SJCRH30 (cell line): Measurements from ENCODE around the gene MTSS2. TPM values are rescaled to one million over a fixed set of nuclear protein-coding genes. Genes with fewer than 3 reads are reported as not detected.
A peak's percentile ranks its signal among the peaks of the same experiment; 100 is the strongest.

Experiments used
- DNase-seq, 2 experiments: peaks; one replicate each; pipeline ENCODE4 v3.0.0-alpha.2; 2015 to 2020
- H3K27ac ChIP-seq: fragments of 250-450 bp; sonication (Bioruptor Pico); 2 replicates; pipeline ENCODE4 v1.5.1; 2020; ENCODE audit warnings: mild to moderate bottlenecking, moderate library complexity
- H3K27me3 ChIP-seq: fragments of 250-450 bp; sonication (Bioruptor Pico); 2 replicates; pipeline ENCODE4 v1.5.1; 2020; ENCODE audit warnings: mild to moderate bottlenecking, moderate library complexity
- H3K36me3 ChIP-seq: fragments of 250-450 bp; sonication (Bioruptor Pico); 2 replicates; pipeline ENCODE4 v1.5.1; 2020; ENCODE audit warnings: mild to moderate bottlenecking, moderate library complexity
- H3K4me1 ChIP-seq: fragments of 250-450 bp; sonication (Bioruptor Pico); 2 replicates; pipeline ENCODE4 v1.5.1; 2020; ENCODE audit warnings: mild to moderate bottlenecking, moderate library complexity
- H3K4me3 ChIP-seq: fragments of 250-450 bp; sonication (Bioruptor Pico); 2 replicates; pipeline ENCODE4 v1.5.1; 2020; ENCODE audit warnings: mild to moderate bottlenecking, moderate library complexity
- H3K9me3 ChIP-seq: fragments of 250-450 bp; sonication (Bioruptor Pico); replicated peaks from 2 replicates; pipeline ENCODE4 v1.5.1; 2020; ENCODE audit warnings: mild to moderate bottlenecking, moderate library complexity
- total RNA-seq: library from RNA; depleted of rRNA; stranded (reverse); fragments of >200 nt; shearing (Covaris generic); gene quantifications from 2 replicates; pipeline ENCODE4 v1.2.3, GENCODE V29; 2014

Gene MTSS2
- total RNA-seq, 1 experiment from 2014 or later: 27.4 TPM

DNA sequence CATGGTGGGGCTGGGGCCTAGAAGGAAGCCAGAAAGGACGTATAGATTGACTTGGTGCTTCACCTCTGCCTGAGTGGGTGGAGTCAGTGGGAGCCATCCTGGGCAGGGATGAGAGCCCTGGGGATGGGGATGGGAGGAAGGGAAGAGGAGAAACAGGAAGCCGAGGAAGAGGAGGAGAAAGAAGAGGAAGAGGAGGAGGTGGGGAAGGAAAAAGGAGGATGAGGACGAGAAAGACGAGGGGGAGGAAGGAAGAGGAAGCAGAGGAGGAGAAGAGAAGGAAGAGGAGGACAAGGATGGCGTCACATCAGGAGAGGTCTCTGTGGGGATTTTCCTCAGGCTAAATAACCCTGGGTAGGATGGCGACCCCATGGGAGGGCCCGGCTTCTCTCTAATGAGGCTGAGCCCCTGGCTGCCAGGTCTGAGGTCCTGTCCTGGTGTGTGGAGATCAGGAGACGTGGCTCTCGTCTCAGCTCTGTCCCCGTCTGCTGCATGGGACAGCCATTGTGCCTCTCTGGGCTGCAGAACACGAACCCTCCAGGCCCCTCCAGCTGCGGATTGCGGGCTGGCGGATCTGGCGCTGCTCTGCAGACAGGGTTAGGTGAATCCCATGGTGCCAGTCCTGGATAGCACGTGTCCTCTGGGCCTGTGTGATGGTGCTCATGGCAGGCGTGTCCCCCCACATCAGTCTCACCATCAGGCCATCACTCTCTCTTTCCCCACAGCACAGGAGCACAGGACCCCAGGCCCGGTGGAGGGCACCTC, 35.5 kb upstream of the MTSS2 start:
- no peak for DNase-seq
- Histone ChIP-seq H3K9me3 (no peaks in the 10 kb centered on the region), H3K27ac (no peak overlapping the region), H3K4me3 (no peak overlapping the region), H3K36me3 (no peaks in the 10 kb centered on the region), H3K4me1 (peaks cover 19% of the 10 kb centered on the region), H3K27me3 (no peaks in the 10 kb centered on the region)

DNA sequence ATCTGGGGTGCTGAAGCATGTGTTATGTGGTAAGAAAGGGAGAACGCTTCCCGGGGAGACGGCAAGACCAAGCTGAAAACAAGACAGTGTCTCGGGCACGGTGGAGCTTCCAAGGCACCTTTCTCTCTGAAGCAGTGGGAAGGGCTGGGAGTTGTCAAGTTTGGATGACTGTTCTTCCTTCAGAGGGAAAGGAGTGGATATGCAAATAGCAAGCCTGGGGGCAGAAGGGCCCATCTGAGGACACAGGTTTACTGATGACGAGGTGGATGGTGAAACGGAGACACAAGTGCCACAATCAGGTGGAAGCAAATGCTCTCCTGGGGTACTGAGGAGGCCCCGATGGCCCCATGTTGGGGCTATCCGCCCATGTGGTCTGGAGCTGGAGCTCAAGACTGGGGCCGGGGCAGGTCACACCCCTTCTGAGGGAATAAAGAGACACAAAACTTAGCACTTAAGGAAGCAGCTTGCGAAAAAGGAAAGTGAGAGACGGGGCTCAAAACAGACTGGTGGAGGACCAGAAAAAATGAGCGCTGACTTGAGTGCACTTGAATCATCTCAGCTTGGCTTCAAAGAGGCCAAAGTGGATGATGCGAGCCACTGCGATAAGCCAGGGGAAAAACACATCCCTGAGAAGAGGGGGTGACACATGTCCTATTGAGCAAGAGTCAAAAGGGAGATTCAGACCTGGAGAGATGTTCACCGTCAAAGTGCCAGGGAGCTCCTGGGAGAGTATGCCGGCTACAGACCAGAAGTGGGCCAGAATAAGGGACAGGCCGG, 34.8 kb upstream of the MTSS2 start:
- Histone ChIP-seq H3K27me3 (no peaks in the 10 kb centered on the region), H3K36me3 (no peaks in the 10 kb centered on the region), H3K9me3 (no peaks in the 10 kb centered on the region), H3K27ac (no peak overlapping the region), H3K4me1 (peaks cover 20% of the 10 kb centered on the region), H3K4me3 (no peak overlapping the region)
- DNase-seq: no peak

DNA sequence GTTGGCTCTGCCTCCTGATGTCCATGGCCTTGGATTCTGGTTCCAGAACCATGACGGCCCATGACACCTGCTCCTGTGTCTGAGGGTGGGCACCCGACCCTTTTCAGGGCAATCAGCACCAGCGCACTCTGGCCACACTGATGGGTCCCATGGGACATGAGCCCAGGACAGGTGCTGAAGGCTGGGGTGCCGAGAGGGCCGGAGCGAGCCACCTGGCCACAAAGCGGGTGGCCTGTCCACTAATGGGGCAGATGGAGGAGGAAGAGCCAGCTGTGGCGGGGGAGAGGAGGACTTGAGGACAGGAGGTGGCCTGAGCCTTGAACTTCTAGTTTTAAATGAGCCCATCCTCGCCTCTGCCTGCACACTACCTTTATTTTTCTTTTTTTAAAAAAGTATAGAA, 31.2 kb upstream of the MTSS2 start:
- Histone ChIP-seq H3K4me3 (no peak overlapping the region), H3K4me1 (peaks cover 40% of the 10 kb centered on the region), H3K27ac (no peak overlapping the region), H3K27me3 (no peaks in the 10 kb centered on the region), H3K36me3 (no peaks in the 10 kb centered on the region), H3K9me3 (no peaks in the 10 kb centered on the region)
- no peak for DNase-seq

- H3K27ac ChIP-seq: peak overlapping the region; percentile 59
- H3K36me3 ChIP-seq: no peaks in the 10 kb centered on the region
- H3K4me1 ChIP-seq: peaks cover 40% of the 10 kb centered on the region
- H3K27me3 ChIP-seq: no peaks in the 10 kb centered on the region
- DNase-seq: no peak
- no peaks in the 10 kb centered on the region for H3K9me3 ChIP-seq
- peak overlapping the region; percentile 10 for H3K4me3 ChIP-seq
Measured at GRCh38 chr16:70715860-70716357, 30.1 kb upstream of the MTSS2 start.

DNA sequence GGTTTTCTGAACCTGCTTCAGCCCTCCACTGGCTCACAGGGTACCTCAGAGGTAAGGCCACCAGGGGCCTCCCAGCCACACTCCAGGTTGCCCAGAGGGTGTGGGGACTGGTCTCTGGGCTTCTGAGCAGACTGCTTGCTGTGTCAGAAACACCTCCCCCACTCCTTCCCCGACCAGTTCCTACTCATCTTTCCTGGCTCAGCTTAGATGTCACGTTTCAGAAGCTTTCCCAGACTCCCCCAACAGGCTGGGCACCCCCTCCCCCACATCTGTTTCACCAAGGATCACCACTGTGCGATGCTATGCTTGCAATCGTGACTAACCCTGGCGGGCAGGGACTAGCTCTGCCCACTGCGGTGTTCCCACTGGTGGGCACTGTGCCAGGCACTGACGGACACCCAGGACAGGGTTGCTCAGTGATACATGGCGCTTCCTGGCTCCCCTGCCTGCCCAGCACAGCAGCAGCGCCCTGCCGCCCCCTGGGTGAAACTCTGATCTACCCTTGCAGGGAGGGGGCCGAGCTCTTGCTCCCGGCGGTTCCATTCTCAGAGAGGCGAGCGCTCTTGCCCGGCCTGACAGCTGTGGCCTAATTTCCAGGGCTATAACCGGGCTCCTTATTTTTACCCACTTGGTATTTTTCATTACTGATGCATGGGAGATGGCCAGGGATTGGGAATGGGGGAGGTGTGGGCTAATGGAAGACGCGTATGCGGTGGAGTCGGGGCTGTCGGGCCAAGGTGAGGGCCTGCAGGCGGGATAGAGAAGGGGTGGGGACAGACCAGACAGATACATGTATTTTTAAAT, 29.4 kb upstream of the MTSS2 start:
- Histone ChIP-seq H3K36me3 (no peaks in the 10 kb centered on the region), H3K9me3 (no peaks in the 10 kb centered on the region), H3K27me3 (no peaks in the 10 kb centered on the region), H3K4me1 (peaks cover 40% of the 10 kb centered on the region), H3K4me3 (peak overlapping the region; percentile 10), H3K27ac (peak overlapping the region; percentile 59)
- DNase-seq: peak; percentile 79 to 82

DNA sequence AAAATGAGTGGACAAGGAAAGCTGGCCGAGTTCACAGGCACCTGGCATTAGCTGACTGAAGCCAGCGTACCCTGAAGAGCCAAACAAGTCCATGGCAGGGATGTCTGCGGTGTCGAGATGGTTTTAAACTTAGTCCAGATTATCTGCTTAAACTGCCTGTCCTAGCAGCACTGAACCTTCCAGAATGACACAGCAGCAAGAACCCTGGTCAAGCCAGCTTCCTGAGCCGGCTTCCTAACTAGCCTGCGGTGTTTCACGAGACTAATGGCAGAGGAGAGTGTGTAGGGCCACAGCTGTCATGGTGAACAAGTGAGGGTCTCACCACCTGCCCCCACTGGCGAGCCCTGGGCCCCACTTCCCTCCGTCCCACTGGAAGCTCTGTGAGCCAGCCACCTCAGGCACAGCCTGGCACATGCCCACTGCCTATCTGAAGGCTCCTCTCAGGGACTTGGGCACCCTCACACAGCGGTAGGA, 28.8 kb upstream of the MTSS2 start:
- Histone ChIP-seq H3K4me1 (peaks cover 40% of the 10 kb centered on the region), H3K9me3 (no peaks in the 10 kb centered on the region), H3K27ac (peak overlapping the region; percentile 59), H3K36me3 (no peaks in the 10 kb centered on the region), H3K27me3 (no peaks in the 10 kb centered on the region), H3K4me3 (no peak overlapping the region)
- DNase-seq: no peak

GRCh38 chr16:70713824-70714223, 28.0 kb upstream of the MTSS2 start:
- H3K27ac ChIP-seq: peak overlapping the region; percentile 59

DNA sequence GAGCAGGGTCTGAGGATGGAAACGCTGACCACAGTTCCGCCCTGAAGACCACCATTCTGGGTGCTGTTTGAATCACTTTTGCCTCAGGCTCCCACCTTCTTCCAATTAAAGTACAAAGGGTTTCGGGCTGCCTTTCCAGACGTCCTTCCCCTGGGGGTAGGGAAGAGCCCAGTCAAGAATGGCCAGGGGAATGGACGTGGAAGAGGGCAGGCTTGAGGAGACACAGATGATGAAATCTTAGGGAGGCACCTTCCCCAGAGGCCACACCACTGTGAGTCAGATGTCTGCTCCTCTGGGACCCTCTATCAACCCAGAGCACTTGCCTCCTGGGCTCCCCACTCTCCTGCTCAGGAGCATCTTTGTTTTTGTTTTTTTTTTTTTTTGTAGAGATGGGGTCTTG, 27.5 kb upstream of the MTSS2 start:
- Histone ChIP-seq H3K36me3 (no peaks in the 10 kb centered on the region), H3K27ac (no peak overlapping the region; the same call in 1 of the 2 replicates)

More at GRCh38 chr16:70713824-70714223, 28.0 kb upstream of the MTSS2 start:
- peak; percentile 50 to 64 for DNase-seq
- Histone ChIP-seq H3K4me1 (peaks cover 40% of the 10 kb centered on the region), H3K27me3 (no peaks in the 10 kb centered on the region), H3K9me3 (no peaks in the 10 kb centered on the region), H3K4me3 (no peak overlapping the region), H3K36me3 (no peaks in the 10 kb centered on the region)

GRCh38 chr16:70712942-70713341, 27.1 kb upstream of the MTSS2 start:
- no peaks in the 10 kb centered on the region for H3K36me3 ChIP-seq
- H3K27me3 ChIP-seq: no peaks in the 10 kb centered on the region
- H3K9me3 ChIP-seq: no peaks in the 10 kb centered on the region
- H3K4me1 ChIP-seq: peaks cover 40% of the 10 kb centered on the region
- no peak overlapping the region for H3K27ac ChIP-seq
- DNase-seq: no peak
- no peak overlapping the region for H3K4me3 ChIP-seq

More for the DNA sequence above, 27.5 kb upstream of the MTSS2 start:
- H3K4me1 ChIP-seq: peaks cover 40% of the 10 kb centered on the region
- no peaks in the 10 kb centered on the region for H3K9me3 ChIP-seq
- no peak for DNase-seq
- no peak overlapping the region for H3K4me3 ChIP-seq
- H3K27me3 ChIP-seq: no peaks in the 10 kb centered on the region

DNA sequence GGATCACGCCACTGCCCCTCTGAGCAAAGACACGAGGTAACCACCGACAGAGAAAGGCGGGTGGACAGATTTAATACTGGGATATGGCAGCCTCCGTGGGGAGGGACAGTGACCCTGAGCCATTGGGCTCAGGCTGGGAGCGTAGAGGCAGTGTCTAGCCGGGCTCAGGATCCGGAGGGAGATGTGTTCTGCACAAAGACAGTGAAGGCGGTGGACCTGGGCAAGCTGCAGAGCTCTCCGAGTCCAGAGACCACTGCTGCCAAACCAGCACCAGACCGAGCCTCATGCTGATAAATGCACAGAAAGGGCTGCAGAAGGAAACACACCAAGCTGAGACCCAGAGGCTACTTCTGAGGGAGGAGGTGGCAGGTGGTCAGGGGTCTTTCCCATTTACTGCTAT, 26.5 kb upstream of the MTSS2 start:
- Histone ChIP-seq H3K4me3 (no peak overlapping the region), H3K4me1 (peaks cover 41% of the 10 kb centered on the region), H3K27ac (no peak overlapping the region), H3K27me3 (no peaks in the 10 kb centered on the region), H3K9me3 (no peaks in the 10 kb centered on the region), H3K36me3 (no peaks in the 10 kb centered on the region)
- no peak for DNase-seq

- Histone ChIP-seq H3K4me3 (no peak overlapping the region), H3K4me1 (peaks cover 43% of the 10 kb centered on the region), H3K36me3 (no peaks in the 10 kb centered on the region), H3K27ac (no peak overlapping the region), H3K9me3 (no peaks in the 10 kb centered on the region), H3K27me3 (no peaks in the 10 kb centered on the region)
- no peak for DNase-seq
Measured at GRCh38 chr16:70711211-70712031, 25.6 kb upstream of the MTSS2 start.

- Histone ChIP-seq H3K36me3 (no peaks in the 10 kb centered on the region), H3K27me3 (no peaks in the 10 kb centered on the region), H3K9me3 (no peaks in the 10 kb centered on the region), H3K4me1 (peaks cover 35% of the 10 kb centered on the region), H3K4me3 (no peak overlapping the region), H3K27ac (no peak overlapping the region)
- DNase-seq: no peak
Measured at GRCh38 chr16:70710422-70711210, 24.8 kb upstream of the MTSS2 start.

DNA sequence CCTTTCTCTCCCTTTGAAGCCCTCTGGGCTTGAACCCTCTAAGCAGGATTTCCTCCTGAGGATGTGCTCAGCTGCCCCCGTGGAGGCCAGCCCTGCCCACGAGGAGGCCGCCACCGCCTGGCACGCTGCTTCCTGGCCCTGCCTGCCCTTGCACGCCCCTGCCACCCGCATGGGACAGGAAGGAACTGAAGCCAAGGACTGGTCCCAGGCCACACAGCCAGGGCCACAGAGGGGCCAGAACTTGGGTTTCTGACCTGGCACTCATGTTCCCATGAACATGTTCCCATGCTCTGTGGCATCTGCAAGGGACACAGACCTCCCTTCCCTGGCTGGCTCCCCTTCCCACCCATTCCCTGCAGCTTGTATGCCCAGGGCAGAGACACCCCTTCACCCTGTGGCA, 24.1 kb upstream of the MTSS2 start:
- DNase-seq: no peak
- Histone ChIP-seq H3K4me3 (no peak overlapping the region), H3K4me1 (peaks cover 33% of the 10 kb centered on the region), H3K27me3 (no peaks in the 10 kb centered on the region), H3K9me3 (no peaks in the 10 kb centered on the region), H3K36me3 (no peaks in the 10 kb centered on the region), H3K27ac (no peak overlapping the region)
